Liver (tissue), 9 donors: ENCODE data around the gene ABHD5. TPM values are rescaled to one million over a fixed set of nuclear protein-coding genes. Genes with fewer than 3 reads are reported as not detected.

ENCODE experiments used
- DNase-seq: peaks from one replicate; pipeline ENCODE4 v3.0.0-alpha.2; 2017; ENCODE audit warnings: low spot score
- H3K27ac ChIP-seq, 2 donors: one replicate each; pipeline ENCODE4 v1.7.0; 2013; ENCODE audit warnings: inconsistent platforms in 2 of 2, low read length in 2 of 2, control low read depth in 1 of 2, low read depth in 1 of 2, mild to moderate bottlenecking in 1 of 2
- H3K27me3 ChIP-seq, 4 donors: one replicate each; pipeline versions ENCODE4 v1.6.1 to v1.7.0; 2013; ENCODE audit warnings: low read length in 3 of 4, inconsistent platforms in 1 of 4, mild to moderate bottlenecking in 1 of 4, moderate library complexity in 1 of 4; ENCODE audit not compliant: control insufficient read depth in 4 of 4, insufficient read depth in 4 of 4
- H3K36me3 ChIP-seq, 4 donors: one replicate each; pipeline versions ENCODE4 v1.6.1 to v1.7.0; 2013; ENCODE audit warnings: low read length in 3 of 4, mild to moderate bottlenecking in 3 of 4, low read depth in 1 of 4, moderate library complexity in 1 of 4; ENCODE audit not compliant: control insufficient read depth in 4 of 4, insufficient read depth in 3 of 4
- H3K4me1 ChIP-seq, 4 donors: one replicate each; pipeline versions ENCODE4 v1.6.1 to v1.7.0; 2013; ENCODE audit warnings: low read length in 3 of 4, mild to moderate bottlenecking in 3 of 4, moderate library complexity in 1 of 4; ENCODE audit not compliant: control insufficient read depth in 4 of 4, insufficient read depth in 4 of 4
- H3K4me3 ChIP-seq, 3 donors: one replicate each; pipeline versions ENCODE4 v1.6.1 to v1.7.0; 2013; ENCODE audit warnings: low read length in 3 of 3, control low read depth in 1 of 3, low read depth in 1 of 3, mild to moderate bottlenecking in 1 of 3
- H3K9ac ChIP-seq, 2 donors: one replicate each; pipeline ENCODE4 v1.7.0; 2013; ENCODE audit warnings: low read length in 2 of 2, mild to moderate bottlenecking in 2 of 2, moderate library complexity in 2 of 2, control low read depth in 1 of 2, low read depth in 1 of 2
- H3K9me3 ChIP-seq, 4 donors: one replicate each; pipeline versions ENCODE4 v1.6.1 to v1.7.0; 2013; ENCODE audit warnings: low read length in 3 of 4; ENCODE audit not compliant: control insufficient read depth in 4 of 4
- EGR1 ChIP-seq, 2 donors: IDR thresholded peaks; 2 replicates each; pipeline ENCODE4 v1.6.1; 2016 to 2018; ENCODE audit warnings: antibody characterized with exemption in 2 of 2, low read depth in 2 of 2
- FOXA1 ChIP-seq: IDR thresholded peaks from 2 replicates; pipeline ENCODE4 v1.6.1; 2016; ENCODE audit warnings: antibody characterized with exemption
- FOXA2 ChIP-seq: IDR thresholded peaks from 2 replicates; pipeline ENCODE4 v1.6.1; 2016; ENCODE audit warnings: antibody characterized with exemption
- GABPA ChIP-seq, 2 donors: IDR thresholded peaks in 1 of 2; conservative IDR thresholded peaks in 1 of 2; 2 replicates each; pipeline ENCODE4 v1.6.1; 2016; ENCODE audit warnings: antibody characterized with exemption in 2 of 2, mild to moderate bottlenecking in 1 of 2, moderate library complexity in 1 of 2
- HNF4A ChIP-seq, 2 donors: conservative IDR thresholded peaks; 2 replicates each; pipeline ENCODE4 v1.6.1; 2016; ENCODE audit warnings: antibody characterized with exemption in 2 of 2, mild to moderate bottlenecking in 2 of 2
- HNF4G ChIP-seq: IDR thresholded peaks from 2 replicates; pipeline ENCODE4 v1.6.1; 2016; ENCODE audit warnings: antibody characterized with exemption
- NR2F2 ChIP-seq: IDR thresholded peaks from 2 replicates; pipeline ENCODE4 v1.6.1; 2016; ENCODE audit warnings: antibody characterized with exemption
- RAD21 ChIP-seq, 2 donors: IDR thresholded peaks; 2 replicates each; pipeline ENCODE4 v1.6.1; 2016; ENCODE audit warnings: antibody characterized with exemption in 2 of 2, mild to moderate bottlenecking in 2 of 2
- RXRA ChIP-seq, 2 donors: IDR thresholded peaks; 2 replicates each; pipeline ENCODE4 v1.6.1; 2017 to 2018; ENCODE audit warnings: antibody characterized with exemption in 2 of 2, mild to moderate bottlenecking in 1 of 2
- SP1 ChIP-seq: IDR thresholded peaks from 2 replicates; pipeline ENCODE4 v1.6.1; 2018; ENCODE audit warnings: antibody characterized with exemption, mild to moderate bottlenecking
- TAF1 ChIP-seq: conservative IDR thresholded peaks from 2 replicates; pipeline ENCODE4 v1.6.1; 2016; ENCODE audit warnings: antibody characterized with exemption, mild to moderate bottlenecking
- YY1 ChIP-seq: IDR thresholded peaks from 2 replicates; pipeline ENCODE4 v1.6.1; 2016; ENCODE audit warnings: antibody characterized with exemption, mild to moderate bottlenecking
- WGBS: extraction: QIAGEN DNeasy Blood & Tissue Kit; methylation state at CpG from one replicate; pipeline ENCODE4 v1.1.7; 2013; 5-methylcytosine and 5-hydroxymethylcytosine counted together
- polyA plus RNA-seq, 2 donors: library from polyadenylated mRNA; stranded (reverse) in 1 of 2; unstranded in 1 of 2; fragments of 200-250 nt in 1 of 2; fragments of >200 nt in 1 of 2; fragmentation: Nextera tagmentation in 1 of 2; extraction: Ambion mirVana in 1 of 2; gene quantifications; one replicate each; pipeline versions ENCODE4 v1.2.1 to v1.2.3, GENCODE V29; 2013 to 2015
- total RNA-seq, 2 donors: library from RNA; depleted of rRNA; stranded (reverse); fragments of >200 nt; gene quantifications; one replicate each; pipeline ENCODE4 v1.2.3, GENCODE V29; 2014
- TF ChIP-seq, protein P1 (sequence below): IDR thresholded peaks from 2 replicates; pipeline ENCODE4 v1.6.1; 2016; ENCODE audit warnings: antibody characterized with exemption, mild to moderate bottlenecking
- TF ChIP-seq, protein P2 (sequence below): IDR thresholded peaks from 2 replicates; pipeline ENCODE4 v1.6.1; 2016; ENCODE audit warnings: antibody characterized with exemption
- TF ChIP-seq, protein P3 (sequence below): IDR thresholded peaks from 2 replicates; pipeline ENCODE4 v1.6.1; 2016; ENCODE audit warnings: antibody characterized with exemption
- donor health status: healthy.
- donor health status: healthy.
- donor health status: healthy.
- donor health status: healthy.
- donor health status: healthy.

The ABHD5 gene
- total and polyA plus RNA-seq, 4 donors, result 9.2 to 25.8 (median 16.1) TPM

DNA sequence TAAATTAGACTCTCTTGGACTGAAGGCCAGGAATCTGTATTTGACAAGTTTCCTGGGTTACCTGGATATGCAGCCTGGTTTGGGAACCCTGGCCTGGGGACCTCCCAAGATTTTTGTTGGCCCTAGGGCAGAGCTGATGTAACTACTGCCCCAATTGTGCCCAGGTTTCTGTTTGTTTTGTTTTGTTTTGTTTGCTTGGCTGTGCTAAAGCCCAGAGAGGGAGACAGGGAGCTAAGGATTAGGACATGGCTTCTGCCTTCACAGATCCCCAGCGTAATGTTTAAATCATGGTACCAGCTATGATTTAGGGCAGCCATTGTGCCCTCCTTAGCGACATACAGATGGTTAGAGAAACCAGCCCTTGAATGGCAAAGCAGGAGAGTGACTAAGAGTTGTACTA is 47.6 kb downstream of the ABHD5 start (continued):
- TF ChIP-seq, protein P1, sequence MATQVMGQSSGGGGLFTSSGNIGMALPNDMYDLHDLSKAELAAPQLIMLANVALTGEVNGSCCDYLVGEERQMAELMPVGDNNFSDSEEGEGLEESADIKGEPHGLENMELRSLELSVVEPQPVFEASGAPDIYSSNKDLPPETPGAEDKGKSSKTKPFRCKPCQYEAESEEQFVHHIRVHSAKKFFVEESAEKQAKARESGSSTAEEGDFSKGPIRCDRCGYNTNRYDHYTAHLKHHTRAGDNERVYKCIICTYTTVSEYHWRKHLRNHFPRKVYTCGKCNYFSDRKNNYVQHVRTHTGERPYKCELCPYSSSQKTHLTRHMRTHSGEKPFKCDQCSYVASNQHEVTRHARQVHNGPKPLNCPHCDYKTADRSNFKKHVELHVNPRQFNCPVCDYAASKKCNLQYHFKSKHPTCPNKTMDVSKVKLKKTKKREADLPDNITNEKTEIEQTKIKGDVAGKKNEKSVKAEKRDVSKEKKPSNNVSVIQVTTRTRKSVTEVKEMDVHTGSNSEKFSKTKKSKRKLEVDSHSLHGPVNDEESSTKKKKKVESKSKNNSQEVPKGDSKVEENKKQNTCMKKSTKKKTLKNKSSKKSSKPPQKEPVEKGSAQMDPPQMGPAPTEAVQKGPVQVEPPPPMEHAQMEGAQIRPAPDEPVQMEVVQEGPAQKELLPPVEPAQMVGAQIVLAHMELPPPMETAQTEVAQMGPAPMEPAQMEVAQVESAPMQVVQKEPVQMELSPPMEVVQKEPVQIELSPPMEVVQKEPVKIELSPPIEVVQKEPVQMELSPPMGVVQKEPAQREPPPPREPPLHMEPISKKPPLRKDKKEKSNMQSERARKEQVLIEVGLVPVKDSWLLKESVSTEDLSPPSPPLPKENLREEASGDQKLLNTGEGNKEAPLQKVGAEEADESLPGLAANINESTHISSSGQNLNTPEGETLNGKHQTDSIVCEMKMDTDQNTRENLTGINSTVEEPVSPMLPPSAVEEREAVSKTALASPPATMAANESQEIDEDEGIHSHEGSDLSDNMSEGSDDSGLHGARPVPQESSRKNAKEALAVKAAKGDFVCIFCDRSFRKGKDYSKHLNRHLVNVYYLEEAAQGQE, result no peak
- TF ChIP-seq TAF1, result no peak
- TF ChIP-seq, protein P2, sequence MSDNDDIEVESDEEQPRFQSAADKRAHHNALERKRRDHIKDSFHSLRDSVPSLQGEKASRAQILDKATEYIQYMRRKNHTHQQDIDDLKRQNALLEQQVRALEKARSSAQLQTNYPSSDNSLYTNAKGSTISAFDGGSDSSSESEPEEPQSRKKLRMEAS, result no peak

DNA sequence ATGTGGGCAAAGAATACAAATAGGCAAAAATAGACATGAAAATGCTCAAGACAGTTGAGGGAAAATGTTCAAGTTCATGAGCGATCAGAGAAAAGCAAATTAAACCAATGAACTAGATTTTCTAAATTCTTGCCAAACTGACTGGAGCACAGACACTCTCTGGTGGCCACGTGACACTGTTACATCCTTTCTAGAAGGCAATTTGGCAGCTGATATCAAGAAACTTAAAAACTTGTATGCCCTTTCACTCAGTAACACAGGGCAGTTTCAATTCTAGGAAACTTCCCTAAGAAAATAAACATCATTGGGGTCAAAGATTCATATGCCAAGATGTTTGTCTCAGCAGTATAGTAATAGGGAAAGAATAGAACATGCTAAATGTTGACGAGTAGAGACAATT is 52.2 kb downstream of the ABHD5 start:
- no peak for DNase-seq
- WGBS, result 19% methylated on average over 3 of the region's 3 CpGs
- H3K9ac ChIP-seq, result no peak overlapping the region
- TF ChIP-seq NR2F2 (peak; percentile 77), GABPA (IDR thresholded peaks at IDR 0.05 in 1 of 2, conservative IDR thresholded peaks at IDR 0.05 in 1 of 2) (no peak), RAD21 (IDR thresholded peaks at IDR 0.05) (peak; percentile 66 to 67), SP1 (peak; percentile 31), EGR1 (IDR thresholded peaks at IDR 0.05; ENCODE audit: low read depth in 2 of 2) (no peak), HNF4A (conservative IDR thresholded peaks at IDR 0.05) (no peak), YY1 (no peak), HNF4G (no peak), FOXA1 (no peak), TAF1 (no peak), FOXA2 (no peak), RXRA (IDR thresholded peaks at IDR 0.05) (peak; percentile 59 to 64)
- TF ChIP-seq, protein P3, sequence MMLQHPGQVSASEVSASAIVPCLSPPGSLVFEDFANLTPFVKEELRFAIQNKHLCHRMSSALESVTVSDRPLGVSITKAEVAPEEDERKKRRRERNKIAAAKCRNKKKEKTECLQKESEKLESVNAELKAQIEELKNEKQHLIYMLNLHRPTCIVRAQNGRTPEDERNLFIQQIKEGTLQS, result no peak
- H3K4me3 ChIP-seq, result no peak overlapping the region
- H3K9me3 ChIP-seq, result no peaks in the 10 kb centered on the region
- H3K36me3 ChIP-seq, result no peaks in the 10 kb centered on the region
- no peaks in the 10 kb centered on the region for H3K27me3 ChIP-seq
- no peak overlapping the region for H3K27ac ChIP-seq
- H3K4me1 ChIP-seq, result peaks cover 2 to 12% (median 7%) of the 10 kb centered on the region in 4 donors

DNA sequence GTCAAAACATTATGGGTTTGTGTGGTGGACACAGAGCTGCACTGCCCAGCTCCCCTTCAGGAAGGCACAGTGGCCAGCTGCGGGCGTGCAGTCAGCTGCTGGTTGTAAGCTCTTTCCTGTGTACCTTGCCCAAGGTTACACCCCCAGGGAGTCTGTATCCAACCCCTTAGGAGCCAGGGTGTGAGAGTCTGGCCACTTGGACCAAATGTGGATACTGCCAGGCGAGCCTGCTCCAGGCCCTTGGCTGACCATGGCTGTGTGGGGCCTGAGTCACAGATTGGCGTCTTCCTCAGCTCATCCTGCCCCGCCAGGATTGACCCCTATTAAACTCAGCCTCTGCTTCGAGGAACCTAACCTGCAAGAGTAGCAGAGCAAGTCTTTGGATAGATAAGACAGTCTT is 56.9 kb downstream of the ABHD5 start:
- no peak overlapping the region for H3K4me3 ChIP-seq
- H3K27ac ChIP-seq, result no peak overlapping the region
- no peaks in the 10 kb centered on the region for H3K9me3 ChIP-seq
- H3K9ac ChIP-seq, result no peak overlapping the region
- no peaks in the 10 kb centered on the region for H3K36me3 ChIP-seq
- no peaks in the 10 kb centered on the region for H3K27me3 ChIP-seq
- no peak for TF ChIP-seq RXRA (IDR thresholded peaks at IDR 0.05)
- TF ChIP-seq HNF4G, result no peak
- TF ChIP-seq, protein P2, result no peak
- TF ChIP-seq YY1, result no peak
- peaks cover 0 to 3% (median under 1%) of the 10 kb centered on the region in 4 donors for H3K4me1 ChIP-seq
- DNase-seq, result no peak
- WGBS, result 78% methylated on average over 6 of the region's 6 CpGs
